GM23338 (cell line): ENCODE measurements around the gene FOXP1. TPM values are rescaled to one million over a fixed set of nuclear protein-coding genes. Genes with fewer than 3 reads are reported as not detected.

Experiments used
- ATAC-seq: fragments of 200-7000 bp; cut with Tn5 transposase; 3 replicates; pipeline ENCODE4 v1.9.1; 2020
- DNase-seq: peaks from one replicate; pipeline ENCODE4 v3.0.0-alpha.2; 2015; ENCODE audit warnings: low spot score
- H2AFZ ChIP-seq: fragments of 200-600 bp; sonication (generic); 2 replicates; pipeline ENCODE4 v1.8.0; 2016; ENCODE audit warnings: antibody characterized with exemption, mild to moderate bottlenecking, moderate library complexity
- H3F3A ChIP-seq: fragments of 200-600 bp; sonication (generic); replicated peaks from 2 replicates; pipeline ENCODE4 v1.8.0; 2017; ENCODE audit warnings: antibody characterized with exemption, mixed run types, low read depth
- H3K27ac ChIP-seq: fragments of 200-600 bp; sonication (generic); 2 replicates; pipeline ENCODE4 v1.6.1; 2016; ENCODE audit warnings: low read depth
- H3K27me3 ChIP-seq: fragments of 200-600 bp; sonication (generic); 2 replicates; pipeline ENCODE4 v1.8.0; 2016; ENCODE audit warnings: mild to moderate bottlenecking, mixed run types, moderate library complexity; ENCODE audit not compliant: insufficient read depth
- H3K36me3 ChIP-seq: fragments of 200-600 bp; sonication (generic); 2 replicates; pipeline ENCODE4 v1.8.0; 2016; ENCODE audit warnings: mild to moderate bottlenecking; ENCODE audit not compliant: insufficient read depth
- H3K4me1 ChIP-seq: fragments of 200-600 bp; sonication (generic); 2 replicates; pipeline ENCODE4 v1.8.0; 2016; ENCODE audit warnings: mild to moderate bottlenecking, moderate library complexity; ENCODE audit not compliant: insufficient read depth
- H3K4me2 ChIP-seq: fragments of 200-600 bp; sonication (generic); 2 replicates; pipeline ENCODE4 v1.7.1; 2017; ENCODE audit warnings: mixed run types
- H3K4me3 ChIP-seq: fragments of 200-600 bp; sonication (generic); 2 replicates; pipeline ENCODE4 v1.6.1; 2016; ENCODE audit warnings: mixed run types
- H3K79me2 ChIP-seq: fragments of 200-600 bp; sonication (generic); replicated peaks from 2 replicates; pipeline ENCODE4 v1.8.0; 2017; ENCODE audit warnings: mild to moderate bottlenecking; ENCODE audit not compliant: insufficient read depth
- H3K9me2 ChIP-seq: fragments of 200-600 bp; sonication (generic); 2 replicates; pipeline ENCODE4 v1.8.0; 2017; ENCODE audit not compliant: insufficient read depth
- H4K20me1 ChIP-seq: fragments of 200-600 bp; sonication (generic); replicated peaks from 2 replicates; pipeline ENCODE4 v1.8.0; 2017; ENCODE audit warnings: mild to moderate bottlenecking; ENCODE audit not compliant: insufficient read depth
- H3K27ac Mint-ChIP-seq: 2 replicates; pipeline ENCODE4 v1.8.0; 2020; ENCODE audit warnings: inconsistent platforms, mild to moderate bottlenecking, moderate library complexity, mixed read lengths
- H3K27me3 Mint-ChIP-seq: 3 replicates; pipeline ENCODE4 v1.8.0; 2022; ENCODE audit warnings: low read depth, mild to moderate bottlenecking, moderate library complexity, mixed read lengths, inconsistent platforms; ENCODE audit not compliant: insufficient read depth, poor library complexity
- H3K36me3 Mint-ChIP-seq: 3 replicates; pipeline ENCODE4 v1.8.0; 2021; ENCODE audit warnings: low read depth, mild to moderate bottlenecking, inconsistent platforms, moderate library complexity, mixed read lengths
- H3K4me1 Mint-ChIP-seq: 3 replicates; pipeline ENCODE4 v1.8.0; 2020; ENCODE audit warnings: mild to moderate bottlenecking, inconsistent platforms, mixed read lengths
- H3K4me3 Mint-ChIP-seq: 3 replicates; pipeline ENCODE4 v1.8.0; 2021; ENCODE audit warnings: moderate library complexity, mild to moderate bottlenecking, inconsistent platforms, mixed read lengths
- H3K9me3 Mint-ChIP-seq: 3 replicates; pipeline ENCODE4 v1.8.0; 2020; ENCODE audit warnings: moderate library complexity, mild to moderate bottlenecking, inconsistent platforms, mixed read lengths
- CREB1 ChIP-seq: fragments of 250-450 bp; sonication (Bioruptor Pico); IDR thresholded peaks from 2 replicates; pipeline ENCODE4 v1.5.0; 2020; ENCODE audit warnings: low read depth, mild to moderate bottlenecking, moderate library complexity
- EZH2 ChIP-seq: fragments of 200-600 bp; sonication (generic); IDR thresholded peaks from one replicate; pipeline ENCODE4 v1.8.0; 2017; ENCODE audit warnings: antibody characterized with exemption, mild to moderate bottlenecking, low read depth; ENCODE audit not compliant: unreplicated experiment
- EZH2phosphoT487 ChIP-seq: fragments of 200-600 bp; sonication (generic); IDR thresholded peaks from one replicate; pipeline ENCODE4 v1.8.1; 2018; ENCODE audit warnings: antibody characterized with exemption; ENCODE audit not compliant: unreplicated experiment
- POLR2AphosphoS5 ChIP-seq: IDR thresholded peaks from 2 replicates; pipeline ENCODE4 v1.6.1; 2016; ENCODE audit warnings: antibody characterized with exemption, low read depth
- REST ChIP-seq: IDR thresholded peaks from one replicate; pipeline ENCODE4 v1.6.1; 2018; ENCODE audit warnings: antibody characterized with exemption; ENCODE audit not compliant: unreplicated experiment
- STAT1 ChIP-seq: IDR thresholded peaks from one replicate; pipeline ENCODE4 v1.6.1; 2016; ENCODE audit warnings: antibody characterized with exemption; ENCODE audit not compliant: unreplicated experiment
- ZNF114 ChIP-seq: fragments of 250-450 bp; sonication (Bioruptor Pico); IDR thresholded peaks from 2 replicates; pipeline ENCODE4 v1.5.0; 2020; ENCODE audit warnings: mild to moderate bottlenecking, moderate library complexity
- polyA plus RNA-seq: library from polyadenylated mRNA; unstranded; fragments of >200 nt; fragmentation: Nextera tagmentation; extraction: Ambion mirVana; gene quantifications from 2 replicates; pipeline ENCODE4 v1.2.1, GENCODE V29; 2016
- total RNA-seq: library from RNA; depleted of rRNA; stranded (reverse); fragments of >200 nt; shearing (Covaris generic); gene quantifications from 2 replicates; pipeline ENCODE4 v1.2.3, GENCODE V29; 2014
- TF ChIP-seq, protein P1 (sequence below), 2 experiments: fragments of 200-600 bp in 1 of 2; sonication (generic) in 1 of 2; conservative IDR thresholded peaks; 2 replicates each; pipeline versions ENCODE4 v1.5.1 to v1.6.1; 2016 to 2017; ENCODE audit warnings: antibody characterized with exemption in 2 of 2, low read depth in 2 of 2, mild to moderate bottlenecking in 2 of 2, moderate library complexity in 1 of 2

The FOXP1 gene
- total and polyA plus RNA-seq, 2 experiments from 2014 or later: 32.9 to 35.5 TPM

- TF ChIP-seq, protein P1, sequence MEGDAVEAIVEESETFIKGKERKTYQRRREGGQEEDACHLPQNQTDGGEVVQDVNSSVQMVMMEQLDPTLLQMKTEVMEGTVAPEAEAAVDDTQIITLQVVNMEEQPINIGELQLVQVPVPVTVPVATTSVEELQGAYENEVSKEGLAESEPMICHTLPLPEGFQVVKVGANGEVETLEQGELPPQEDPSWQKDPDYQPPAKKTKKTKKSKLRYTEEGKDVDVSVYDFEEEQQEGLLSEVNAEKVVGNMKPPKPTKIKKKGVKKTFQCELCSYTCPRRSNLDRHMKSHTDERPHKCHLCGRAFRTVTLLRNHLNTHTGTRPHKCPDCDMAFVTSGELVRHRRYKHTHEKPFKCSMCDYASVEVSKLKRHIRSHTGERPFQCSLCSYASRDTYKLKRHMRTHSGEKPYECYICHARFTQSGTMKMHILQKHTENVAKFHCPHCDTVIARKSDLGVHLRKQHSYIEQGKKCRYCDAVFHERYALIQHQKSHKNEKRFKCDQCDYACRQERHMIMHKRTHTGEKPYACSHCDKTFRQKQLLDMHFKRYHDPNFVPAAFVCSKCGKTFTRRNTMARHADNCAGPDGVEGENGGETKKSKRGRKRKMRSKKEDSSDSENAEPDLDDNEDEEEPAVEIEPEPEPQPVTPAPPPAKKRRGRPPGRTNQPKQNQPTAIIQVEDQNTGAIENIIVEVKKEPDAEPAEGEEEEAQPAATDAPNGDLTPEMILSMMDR (conservative IDR thresholded peaks at IDR 0.05; ENCODE audit: low read depth in 2 of 2): no peak
- TF ChIP-seq POLR2AphosphoS5 (no peak), EZH2phosphoT487 (no peak), STAT1 (no peak), ZNF114 (no peak), EZH2 (no peak)
These were observed 165.7 kb downstream of the FOXP1 start (continued) for GRCh38 chr3:71417791-71418190.

- Mint-ChIP-seq H3K27ac (no peak overlapping the region), H3K36me3 (no peaks in the 10 kb centered on the region), H3K27me3 (no peaks in the 10 kb centered on the region), H3K9me3 (no peaks in the 10 kb centered on the region), H3K4me1 (peaks cover 11% of the 10 kb centered on the region), H3K4me3 (no peak overlapping the region)
- 0 out of 2 replicates have a peak, but pooled peaks cover 5% of the 10 kb centered on the region for H4K20me1 ChIP-seq
- no peaks in the 10 kb centered on the region for H3K27me3 ChIP-seq
- no peak overlapping the region for H3K27ac ChIP-seq
- no peaks in the 10 kb centered on the region; the same call in 1 of the 2 replicates for H3K4me1 ChIP-seq
- no peaks in the 10 kb centered on the region for H3K79me2 ChIP-seq
- DNase-seq (peak; percentile 79), ATAC-seq (peak; percentile 91)
- H3K9me2 ChIP-seq: no peaks in the 10 kb centered on the region
- no peaks in the 10 kb centered on the region for H3K36me3 ChIP-seq
- H3K4me3 ChIP-seq: no peak overlapping the region
- TF ChIP-seq, protein P1 (conservative IDR thresholded peaks at IDR 0.05; ENCODE audit: low read depth in 2 of 2): peak; percentile 46 to 53
- TF ChIP-seq REST: no peak
- no peak for TF ChIP-seq CREB1 (CRISPR knock-in tag)
- H3K4me2 ChIP-seq: no peak overlapping the region
- H2AFZ ChIP-seq: no peak overlapping the region
- no peaks in the 10 kb centered on the region for H3F3A ChIP-seq
These were observed 166.7 kb downstream of the FOXP1 start for GRCh38 chr3:71416876-71417275.
